ENCODE data around the gene IRX2.

IRX2 gene

GRCh38 chr5:2702096-2702879 is 49.2 kb downstream of the IRX2 start:
- Mint-ChIP-seq H3K9me3 (peaks cover 12% of the 10 kb centered on the region), H3K27ac (no peak overlapping the region), H3K4me1 (no peaks in the 10 kb centered on the region), H3K4me3 (no peak overlapping the region), H3K36me3 (no peaks in the 10 kb centered on the region)
- DNase-seq (ENCODE audit: low spot score in 2 of 2) (no peak), ATAC-seq (no peak)

- no peak for DNase-seq (ENCODE audit: low spot score in 2 of 2)
- no peaks in the 10 kb centered on the region for H3K4me1 Mint-ChIP-seq
- H3K9me3 Mint-ChIP-seq: peaks cover 16% of the 10 kb centered on the region
- no peak overlapping the region for H3K27ac Mint-ChIP-seq
- no peak overlapping the region for H3K4me3 Mint-ChIP-seq
- no peak for ATAC-seq
- H3K36me3 Mint-ChIP-seq: no peaks in the 10 kb centered on the region
These were observed 49.9 kb downstream of the IRX2 start for GRCh38 chr5:2701592-2701991.

GRCh38 chr5:2700876-2701275 is 50.6 kb downstream of the IRX2 start:
- DNase-seq (ENCODE audit: low spot score in 2 of 2): no peak
- H3K4me3 Mint-ChIP-seq: no peak overlapping the region
- no peaks in the 10 kb centered on the region for H3K4me1 Mint-ChIP-seq
- peaks cover 19% of the 10 kb centered on the region for H3K9me3 Mint-ChIP-seq
- H3K36me3 Mint-ChIP-seq: no peaks in the 10 kb centered on the region
- no peak for ATAC-seq
- no peak overlapping the region for H3K27ac Mint-ChIP-seq

- H3K9me3 Mint-ChIP-seq: peaks cover 17% of the 10 kb centered on the region
- no peaks in the 10 kb centered on the region for H3K4me1 Mint-ChIP-seq
- DNase-seq (ENCODE audit: low spot score in 2 of 2): no peak
- H3K36me3 Mint-ChIP-seq: no peaks in the 10 kb centered on the region
- no peak overlapping the region for H3K4me3 Mint-ChIP-seq
- no peak overlapping the region for H3K27ac Mint-ChIP-seq
- peak; percentile 25 for ATAC-seq
These were observed 51.8 kb downstream of the IRX2 start for GRCh38 chr5:2699686-2700085.

- peaks cover 17% of the 10 kb centered on the region for H3K9me3 Mint-ChIP-seq
- ATAC-seq (peak; percentile 6), DNase-seq (ENCODE audit: low spot score in 2 of 2) (no peak)
- no peak overlapping the region for H3K27ac Mint-ChIP-seq
- no peaks in the 10 kb centered on the region for H3K36me3 Mint-ChIP-seq
- H3K4me3 Mint-ChIP-seq: no peak overlapping the region
- H3K4me1 Mint-ChIP-seq: no peaks in the 10 kb centered on the region
These were observed 52.2 kb downstream of the IRX2 start for GRCh38 chr5:2699231-2699630.

GRCh38 chr5:2698581-2698980 is 52.9 kb downstream of the IRX2 start:
- no peak overlapping the region for H3K4me3 Mint-ChIP-seq
- ATAC-seq: no peak
- no peaks in the 10 kb centered on the region for H3K36me3 Mint-ChIP-seq
- DNase-seq (ENCODE audit: low spot score in 2 of 2): no peak
- no peak overlapping the region for H3K27ac Mint-ChIP-seq
- no peaks in the 10 kb centered on the region for H3K4me1 Mint-ChIP-seq
- H3K9me3 Mint-ChIP-seq: peaks cover 17% of the 10 kb centered on the region

GRCh38 chr5:2697446-2698200 is 53.9 kb downstream of the IRX2 start:
- no peak overlapping the region for H3K27ac Mint-ChIP-seq
- no peak overlapping the region for H3K4me3 Mint-ChIP-seq
- H3K36me3 Mint-ChIP-seq: no peaks in the 10 kb centered on the region
- no peaks in the 10 kb centered on the region for H3K4me1 Mint-ChIP-seq
- DNase-seq (ENCODE audit: low spot score in 2 of 2) (no peak), ATAC-seq (no peak)
- H3K9me3 Mint-ChIP-seq: peaks cover 17% of the 10 kb centered on the region

- DNase-seq (ENCODE audit: low spot score in 2 of 2): no peak
- Mint-ChIP-seq H3K27ac (no peak overlapping the region), H3K9me3 (peaks cover 17% of the 10 kb centered on the region), H3K4me1 (no peaks in the 10 kb centered on the region), H3K36me3 (no peaks in the 10 kb centered on the region), H3K4me3 (no peak overlapping the region)
- ATAC-seq: no peak
These were observed 54.4 kb downstream of the IRX2 start for GRCh38 chr5:2697041-2697440.

All from stimulated activated effector memory CD8-positive, alpha-beta T cell treated with anti-CD3 and anti-CD28 coated beads, Interleukin-12 subunit alpha, Interleukin-12 subunit beta, amount 100 ng/mL, for 72 hours (primary cell).